Epidermal melanocyte (primary cell): Measurements from ENCODE around the gene CDK5R2.

ENCODE experiments used
- DNase-seq: peaks from one replicate; pipeline ENCODE4 v3.0.0; 2011; ENCODE audit warnings: low spot score; ENCODE audit not compliant: insufficient read length

CDK5R2 gene

DNA sequence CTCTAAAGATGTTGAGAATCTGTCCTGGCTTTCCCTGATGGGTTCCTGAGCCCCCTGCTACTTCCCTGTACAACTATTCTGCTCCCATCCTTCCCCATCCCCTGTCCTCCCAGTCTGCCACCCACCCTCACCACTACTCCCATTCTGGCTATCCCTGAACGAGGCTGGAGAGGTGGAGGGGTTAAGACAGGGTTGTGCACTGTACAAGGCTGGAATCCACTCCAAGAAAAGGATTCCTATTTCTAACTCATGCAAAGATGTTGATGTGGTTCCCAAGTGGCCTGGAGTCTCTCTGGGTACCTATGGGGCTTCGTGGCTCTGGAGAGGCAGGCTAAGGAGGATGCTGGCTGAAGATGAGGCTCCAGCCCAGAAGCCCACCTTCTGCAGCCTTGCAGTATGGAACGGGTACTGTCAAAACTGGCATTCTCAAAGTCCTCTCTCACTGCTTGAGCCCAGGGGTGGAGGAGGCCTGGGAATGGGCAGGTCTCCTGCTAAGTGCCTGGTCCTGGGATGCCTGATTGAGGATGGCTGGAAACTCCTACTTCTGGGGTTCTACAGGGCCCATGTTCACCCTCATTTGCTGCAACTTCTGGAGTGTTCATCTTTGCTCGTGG lies 26.8 kb downstream of the CDK5R2 start:
- peak; percentile 16 for DNase-seq

DNA sequence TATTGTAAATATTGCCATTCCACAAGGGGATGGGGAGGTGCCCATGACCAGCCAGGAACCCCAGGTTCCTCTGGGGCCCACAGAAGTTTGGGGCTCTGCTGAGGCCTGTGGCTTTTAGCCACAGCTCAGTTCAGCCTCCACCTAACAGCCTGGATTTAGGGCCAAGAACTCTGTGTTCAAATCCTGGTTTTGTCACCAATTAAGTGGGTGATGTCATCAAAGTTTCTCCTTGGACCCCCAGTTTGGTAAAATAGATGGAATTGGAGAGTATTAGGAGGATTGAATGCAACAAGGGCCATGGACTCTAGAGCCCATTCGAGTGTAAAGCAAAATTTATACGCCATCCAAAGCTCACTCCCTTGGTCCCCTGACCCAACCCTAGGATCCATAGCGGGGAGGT lies 28.7 kb downstream of the CDK5R2 start:
- peak; percentile 13 for DNase-seq

DNA sequence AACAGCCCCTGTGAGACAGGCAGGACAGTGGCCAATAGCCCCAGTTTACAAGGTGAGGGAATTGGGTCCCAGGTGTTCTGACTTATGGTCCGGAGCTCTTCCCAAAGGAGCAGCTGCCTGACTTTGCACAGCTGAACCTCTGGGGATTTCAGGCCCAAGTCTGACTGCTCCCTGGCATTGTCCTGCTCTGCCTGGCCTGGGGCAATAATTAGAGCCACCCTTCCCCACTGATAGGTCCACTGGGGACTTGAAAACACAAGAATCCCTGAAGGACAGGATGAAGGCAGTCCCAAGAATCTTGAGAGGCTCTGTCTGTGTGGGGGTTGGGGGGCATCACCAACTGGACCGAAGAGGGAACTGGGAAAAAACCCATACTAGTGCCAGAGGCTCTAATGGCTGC lies 29.2 kb downstream of the CDK5R2 start:
- no peak for DNase-seq

DNA sequence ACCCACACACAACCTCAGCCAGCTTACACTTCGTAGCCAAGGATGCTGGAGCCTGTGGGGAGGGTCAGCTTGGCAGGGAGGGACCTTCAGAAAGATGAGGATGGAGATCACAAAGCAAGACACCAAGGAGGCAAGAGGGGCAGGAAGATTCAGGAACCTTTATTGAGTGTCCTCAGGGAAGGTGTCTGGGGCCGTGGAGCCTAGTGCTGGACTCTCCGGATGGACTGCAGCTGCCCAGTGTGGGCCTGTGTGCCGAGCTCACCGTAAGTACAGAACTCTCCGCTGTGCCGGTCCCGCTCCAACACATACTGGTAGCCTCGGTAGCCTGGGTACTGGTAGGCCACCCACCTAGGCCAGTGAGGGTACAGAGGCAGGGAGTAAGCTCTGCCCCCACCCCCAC lies 30.6 kb downstream of the CDK5R2 start:
- no peak for DNase-seq

DNA sequence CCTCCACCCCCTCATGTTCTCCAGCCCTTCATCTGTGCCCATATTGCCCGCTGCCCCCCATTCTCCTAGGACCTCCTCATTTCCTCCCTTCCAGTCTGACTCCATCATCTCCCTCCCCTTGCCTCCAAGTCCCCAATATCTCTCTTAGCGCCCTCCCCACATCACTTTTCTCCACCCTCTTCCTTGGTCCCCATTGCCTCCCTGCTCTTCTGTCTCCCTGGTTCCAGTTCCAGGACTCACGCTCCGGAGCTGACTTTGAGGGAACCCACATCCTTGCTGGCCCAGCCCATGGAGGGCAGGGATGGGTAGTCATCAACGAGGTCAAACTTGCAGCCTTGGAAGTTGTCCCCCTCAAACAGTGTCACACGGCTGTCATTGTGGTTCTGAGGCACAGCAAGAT lies 31.1 kb downstream of the CDK5R2 start:
- DNase-seq, result peak; percentile 8

DNA sequence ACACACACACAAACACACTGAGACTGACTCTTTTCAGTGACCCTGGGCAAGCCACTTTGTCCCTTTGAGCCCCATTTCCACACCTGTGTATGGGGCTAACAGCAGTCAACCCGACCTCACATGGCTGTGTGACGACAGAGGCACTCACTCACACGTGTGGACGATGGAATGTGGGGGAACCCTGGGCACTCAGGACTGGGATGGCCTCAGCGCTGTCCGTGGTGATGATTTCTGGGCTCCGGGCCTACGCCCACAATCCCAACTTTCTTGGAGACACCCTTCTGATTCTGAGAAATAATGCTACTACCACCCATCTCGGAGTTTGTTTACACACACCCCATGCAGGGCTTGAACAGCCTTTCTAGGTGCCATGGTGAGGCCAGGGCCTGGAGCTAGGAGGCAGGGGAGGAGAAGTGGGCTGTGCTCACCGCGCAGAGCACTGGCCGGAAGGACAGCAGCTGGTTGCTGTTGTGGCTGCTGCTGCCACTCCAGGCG lies 32.3 kb downstream of the CDK5R2 start:
- DNase-seq, result peak; percentile 14

DNA sequence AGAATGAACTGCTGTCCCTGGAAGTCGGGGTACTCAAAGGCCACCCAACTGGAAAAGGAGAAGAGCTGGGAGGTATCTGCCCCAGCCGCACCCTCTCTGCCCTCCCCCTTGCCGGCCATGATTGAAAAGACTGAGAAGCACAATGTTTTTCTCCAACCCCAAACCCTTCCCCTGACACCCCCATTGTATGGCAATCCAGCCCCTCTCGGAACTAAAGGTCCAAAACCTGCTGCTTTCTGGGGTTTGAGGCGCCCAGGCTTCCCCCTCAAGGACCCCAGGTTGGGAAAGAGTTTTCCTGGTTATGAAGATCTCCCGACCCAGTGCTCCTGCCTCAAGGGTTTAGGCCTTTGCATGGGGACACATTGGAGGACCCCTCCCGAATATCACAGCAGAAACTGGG lies 32.7 kb downstream of the CDK5R2 start:
- DNase-seq, result no peak

DNA sequence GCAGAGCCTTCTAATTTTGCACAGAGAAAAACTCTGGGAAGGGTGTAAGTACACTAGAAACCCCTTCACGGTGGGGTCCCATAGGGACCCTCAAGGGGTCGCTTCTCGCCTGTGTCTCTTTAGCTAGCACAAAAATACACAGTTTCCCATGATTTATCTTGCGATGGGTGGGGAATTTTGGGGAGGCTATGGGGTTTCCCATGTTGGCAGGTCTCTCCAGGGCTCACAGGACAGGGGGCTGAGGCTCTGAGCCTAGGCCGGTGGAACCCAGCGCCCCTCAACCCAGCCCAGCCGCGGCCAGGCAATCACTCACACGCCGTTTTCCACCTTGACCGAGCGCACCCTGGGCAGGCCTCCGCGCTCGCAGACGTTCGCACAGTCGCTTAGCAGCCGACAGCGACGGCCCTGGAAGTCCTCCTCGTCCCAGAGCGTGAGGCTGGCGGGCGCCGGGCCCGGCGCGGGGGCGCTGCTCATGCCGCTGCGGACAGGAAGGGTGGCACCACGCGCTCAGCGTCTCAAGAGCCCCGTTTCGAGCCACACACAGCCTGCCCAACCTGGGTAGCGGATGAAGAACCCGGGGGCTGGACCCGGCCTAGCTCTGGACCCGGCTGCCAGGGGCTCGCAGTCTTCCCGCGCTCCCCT lies 33.4 kb downstream of the CDK5R2 start:
- DNase-seq, result peak; percentile 14

DNA sequence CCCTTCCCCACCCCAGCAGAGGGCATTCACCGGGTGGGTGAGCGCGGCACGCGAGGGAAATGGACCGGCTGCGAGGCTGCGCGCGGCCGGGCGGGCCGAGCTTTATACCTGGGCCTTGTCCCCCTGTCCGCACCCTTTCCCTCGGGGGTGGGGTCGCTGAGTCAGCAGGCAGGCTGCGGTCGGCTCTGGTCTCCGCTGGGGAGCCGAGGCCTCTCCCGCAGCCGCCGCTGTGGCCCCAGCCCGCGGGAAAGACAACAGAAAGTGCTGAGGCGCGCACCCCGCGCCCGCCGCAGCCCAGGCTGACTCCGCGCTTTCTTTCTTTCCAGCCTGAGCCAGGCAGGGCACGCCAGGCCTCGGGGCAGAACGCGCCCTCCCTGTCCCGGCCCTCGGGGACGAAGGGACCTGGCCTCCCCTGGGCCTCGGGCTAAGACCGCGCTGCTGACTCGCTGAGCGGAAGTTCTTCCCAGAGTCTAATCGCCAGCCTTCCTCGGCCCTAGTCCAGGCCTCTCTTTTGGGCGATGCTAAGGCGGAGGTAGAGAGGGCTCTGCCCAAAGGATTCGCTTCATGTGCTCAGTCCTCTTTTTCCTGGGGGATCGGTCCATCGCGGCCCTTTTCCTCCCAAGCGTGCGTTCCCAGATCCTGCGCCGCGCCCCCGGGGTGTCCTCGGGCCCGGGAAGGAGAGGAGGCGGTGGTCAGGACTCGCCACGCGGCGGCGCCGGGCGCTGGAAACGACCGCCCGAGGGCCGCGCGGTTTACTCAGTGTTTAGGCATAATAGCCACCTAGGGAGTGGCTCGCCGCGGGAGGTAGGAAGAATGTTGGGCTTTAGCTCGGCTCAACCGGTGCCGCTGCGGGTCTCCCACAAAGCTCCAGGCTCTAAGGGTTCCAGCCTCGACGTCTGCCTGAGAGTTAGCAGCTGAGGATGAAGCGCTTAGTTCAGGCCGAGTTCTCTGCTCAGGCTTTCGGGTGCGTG lies 34.2 kb downstream of the CDK5R2 start, which contains the start of gene CRYBA2:
TSS of gene CRYBA2 (minus strand) at position 78 of the 971 bp plus-strand sequence. CDS start 246 bp downstream, outside the sequence.
- peak; percentile 17 for DNase-seq

DNA sequence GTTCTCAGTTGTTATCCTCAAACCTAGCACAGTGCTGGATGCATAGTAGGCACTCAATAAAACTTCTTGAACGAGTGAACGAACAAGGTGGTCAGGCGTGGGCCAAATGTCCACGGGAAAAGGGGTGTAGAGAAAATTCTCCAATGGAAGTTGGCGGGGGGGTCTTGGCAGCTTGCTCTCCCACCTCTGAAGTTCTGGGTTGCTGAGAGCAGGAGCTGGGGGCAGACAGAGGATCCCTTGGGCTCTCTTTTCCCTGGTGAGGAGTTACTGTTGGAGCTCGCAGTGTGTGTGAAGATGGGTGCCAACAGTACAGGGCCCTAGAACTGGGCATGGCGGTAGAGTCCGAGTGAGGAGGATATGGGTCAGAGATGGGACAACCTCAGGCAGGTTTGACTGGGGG lies 36.1 kb downstream of the CDK5R2 start:
- no peak for DNase-seq

DNA sequence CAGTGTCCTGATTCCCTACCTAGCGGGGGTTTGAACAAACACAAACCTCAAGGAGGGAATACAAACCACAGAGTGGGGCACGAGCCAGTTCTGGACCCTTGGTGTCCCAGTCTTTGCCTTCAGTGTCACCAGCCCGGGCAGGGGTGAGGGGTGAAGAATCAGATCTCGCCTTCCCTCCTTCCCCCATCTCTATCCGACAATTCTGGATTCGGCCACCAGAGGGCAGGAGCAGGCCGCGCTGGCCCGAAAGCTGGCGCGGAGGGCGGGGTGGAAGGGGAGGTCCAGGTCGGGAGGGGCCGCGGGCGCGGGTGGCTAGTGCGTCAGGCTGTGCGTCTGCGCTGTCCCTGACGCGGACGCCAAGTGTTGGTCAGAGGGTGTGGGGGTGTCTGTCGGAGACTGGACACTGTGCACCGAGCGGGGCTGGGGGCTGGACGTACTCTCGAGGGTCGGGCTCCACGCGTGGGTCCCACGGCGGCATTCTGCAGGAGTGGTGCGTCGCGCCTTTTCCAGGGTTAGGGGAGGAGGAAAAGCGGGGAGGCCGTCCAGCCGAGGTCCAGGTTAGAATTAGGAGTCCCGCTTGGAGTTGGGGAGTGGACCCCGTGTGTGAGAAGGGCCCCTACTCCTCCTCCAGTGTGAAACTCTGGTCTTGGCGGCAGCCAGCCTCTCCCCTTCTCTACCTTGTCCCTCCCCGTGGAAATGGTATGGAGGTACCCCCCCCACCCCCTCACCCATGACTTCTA lies 36.7 kb downstream of the CDK5R2 start:
- DNase-seq, result peak; percentile 93

DNA sequence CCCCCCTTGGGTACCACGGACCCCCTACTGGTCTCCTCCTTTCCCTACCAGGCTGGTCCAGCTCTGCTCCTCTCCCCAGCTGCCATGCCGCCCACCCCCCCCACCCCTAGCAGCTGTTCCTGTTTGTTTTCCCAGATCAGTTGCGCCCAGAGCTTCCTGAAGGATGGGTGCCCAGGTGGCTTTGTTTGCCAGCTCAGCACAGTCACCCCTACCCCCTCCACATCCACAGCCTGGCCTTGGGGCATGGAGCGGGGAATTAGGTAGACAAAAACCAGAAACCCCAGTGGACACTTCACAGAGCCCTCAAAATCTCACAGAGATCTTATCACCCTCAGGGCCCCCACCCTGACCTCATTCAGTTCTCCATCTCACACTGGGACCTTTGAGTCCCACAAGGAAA lies 37.5 kb downstream of the CDK5R2 start:
- DNase-seq, result no peak

DNA sequence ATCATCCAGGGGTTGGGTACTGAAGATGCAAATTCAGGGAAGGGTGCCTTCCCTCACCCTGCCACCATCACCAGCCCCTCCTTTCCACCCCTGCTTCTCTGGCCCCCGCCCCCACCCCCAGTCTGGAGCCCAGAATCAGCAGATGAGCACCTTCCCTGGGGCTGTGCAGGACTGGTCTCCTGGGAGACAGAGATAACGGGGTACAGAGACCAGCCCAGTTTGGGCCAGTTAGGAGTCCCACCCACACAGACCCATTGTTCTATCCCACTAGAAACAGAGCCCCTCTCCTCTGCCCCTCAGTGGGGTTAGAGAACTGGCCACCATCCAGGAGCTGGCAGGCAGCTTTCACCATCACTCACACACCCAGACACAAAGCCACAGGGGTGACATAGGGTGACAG lies 38.3 kb downstream of the CDK5R2 start:
- no peak for DNase-seq

DNA sequence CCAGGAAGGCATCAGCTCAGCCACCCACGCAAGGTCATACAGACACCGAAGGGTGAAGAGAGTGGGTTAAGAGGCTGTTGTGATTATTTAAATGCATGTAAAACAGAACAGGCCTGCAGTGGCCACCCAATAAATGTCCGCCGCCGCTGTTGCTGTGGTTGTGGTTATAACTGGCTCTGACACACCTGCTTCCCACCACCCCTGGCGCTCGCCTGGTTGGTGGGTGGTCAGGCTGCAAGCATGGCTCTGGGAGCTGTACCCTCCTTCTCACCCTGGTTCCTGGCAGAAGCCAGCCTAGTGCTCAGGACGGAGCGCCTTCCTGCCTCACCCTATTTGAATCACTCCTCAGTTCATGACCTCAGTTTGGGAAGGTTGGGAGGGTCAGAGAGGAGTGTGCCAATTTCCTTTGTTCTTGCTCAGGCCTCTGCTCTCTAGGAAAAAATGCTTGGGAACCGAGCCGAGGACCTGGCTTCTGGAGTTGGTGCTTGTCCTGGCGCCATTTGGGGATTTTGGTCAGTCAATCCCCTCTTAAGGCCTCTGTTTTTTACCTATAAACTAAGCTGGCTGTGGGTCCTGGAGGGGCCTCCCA lies 39.0 kb downstream of the CDK5R2 start:
- DNase-seq, result no peak

DNA sequence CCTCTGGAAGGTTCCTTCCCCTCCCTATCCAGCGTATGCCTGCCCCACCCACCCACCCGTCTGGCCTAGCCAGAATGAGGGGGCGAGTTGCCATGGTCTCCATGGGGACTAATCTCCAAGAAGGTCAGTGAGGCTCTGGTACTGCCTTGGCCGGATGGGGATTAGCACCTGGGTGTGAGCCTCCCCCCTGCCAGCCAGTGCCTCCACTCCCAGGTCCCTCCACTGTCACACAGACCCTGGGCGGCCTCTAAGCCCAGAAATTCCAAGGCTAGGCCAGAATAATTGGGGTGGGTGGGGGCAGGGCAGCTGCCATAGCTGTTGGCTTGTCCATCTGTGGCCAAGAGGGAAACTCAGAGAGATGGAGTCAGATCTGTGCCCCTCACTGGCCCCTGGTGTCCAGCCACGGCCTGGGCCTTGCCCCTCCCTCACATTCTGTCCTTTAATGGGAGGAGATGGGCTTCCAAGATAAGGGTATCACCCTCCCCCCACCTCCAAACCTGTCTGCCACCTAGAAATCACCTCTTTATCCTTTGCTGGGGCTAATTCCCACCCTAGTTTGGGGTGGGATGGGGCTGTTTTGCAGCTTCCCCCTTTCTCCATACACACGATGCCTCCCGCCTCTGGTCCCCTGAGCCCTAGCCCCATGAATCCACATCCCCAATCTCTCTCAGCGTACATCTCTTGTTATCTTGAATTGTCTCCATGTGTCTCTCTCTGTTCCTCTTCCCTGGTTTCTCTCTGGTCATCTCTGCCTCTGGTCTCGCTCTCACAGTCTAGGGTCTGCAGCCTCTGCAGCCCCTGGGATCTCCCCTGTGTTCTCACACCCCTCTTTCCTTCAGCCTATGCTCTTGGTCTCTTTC lies 39.8 kb downstream of the CDK5R2 start:
- no peak for DNase-seq

DNA sequence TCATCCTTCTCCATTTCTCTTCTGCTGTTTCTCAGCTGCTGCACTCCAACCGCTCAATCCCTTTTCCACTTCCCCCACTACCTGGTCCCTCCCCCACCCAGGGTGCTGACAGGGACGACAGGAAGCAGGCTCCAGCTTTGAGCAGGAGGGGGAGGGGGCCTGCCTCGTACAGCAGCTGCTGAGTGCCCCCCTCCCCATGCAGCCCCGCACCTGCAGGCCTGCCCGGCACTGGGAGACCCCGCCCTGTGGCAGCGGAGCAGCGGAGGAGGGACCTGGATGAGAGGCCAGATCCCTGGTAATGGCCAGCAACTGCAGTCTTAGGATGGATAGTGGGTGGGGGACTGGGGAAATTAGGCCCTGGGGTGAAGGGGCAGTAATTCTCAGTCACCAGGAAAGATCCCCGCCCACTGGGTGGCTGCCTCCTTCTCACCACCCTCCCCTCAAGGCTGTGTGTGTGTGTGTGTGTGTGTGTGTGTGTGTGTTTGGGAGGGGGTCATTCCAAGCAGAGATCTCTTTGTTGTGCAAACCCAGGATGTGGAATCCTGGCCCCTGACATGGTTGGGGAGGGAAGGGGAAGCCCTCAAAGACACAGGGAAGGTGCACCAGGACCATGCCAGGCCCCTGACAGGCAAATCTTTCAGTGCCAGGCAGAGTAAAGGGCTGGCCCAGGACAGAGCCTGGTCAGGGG lies 40.6 kb downstream of the CDK5R2 start:
- no peak for DNase-seq

DNA sequence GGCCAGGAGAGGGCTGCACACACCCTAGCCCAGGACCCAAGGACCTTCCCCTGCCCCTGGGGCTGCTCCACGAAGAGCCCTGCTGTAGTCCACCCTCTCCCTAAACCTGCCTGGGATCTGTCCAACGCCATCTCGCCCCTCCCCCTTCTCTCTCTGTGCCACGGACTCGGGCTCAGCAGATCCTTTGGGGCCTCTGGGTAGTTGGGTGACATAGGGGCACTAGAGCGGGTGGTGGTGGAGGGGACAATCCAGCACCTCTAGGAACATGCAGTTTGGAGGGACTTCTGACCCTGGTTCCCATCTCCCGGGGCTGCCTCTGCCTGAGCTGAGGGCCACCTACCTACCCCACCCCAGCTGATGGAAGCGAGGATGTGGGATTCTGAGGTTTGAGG lies 41.1 kb downstream of the CDK5R2 start:
- no peak for DNase-seq

DNA sequence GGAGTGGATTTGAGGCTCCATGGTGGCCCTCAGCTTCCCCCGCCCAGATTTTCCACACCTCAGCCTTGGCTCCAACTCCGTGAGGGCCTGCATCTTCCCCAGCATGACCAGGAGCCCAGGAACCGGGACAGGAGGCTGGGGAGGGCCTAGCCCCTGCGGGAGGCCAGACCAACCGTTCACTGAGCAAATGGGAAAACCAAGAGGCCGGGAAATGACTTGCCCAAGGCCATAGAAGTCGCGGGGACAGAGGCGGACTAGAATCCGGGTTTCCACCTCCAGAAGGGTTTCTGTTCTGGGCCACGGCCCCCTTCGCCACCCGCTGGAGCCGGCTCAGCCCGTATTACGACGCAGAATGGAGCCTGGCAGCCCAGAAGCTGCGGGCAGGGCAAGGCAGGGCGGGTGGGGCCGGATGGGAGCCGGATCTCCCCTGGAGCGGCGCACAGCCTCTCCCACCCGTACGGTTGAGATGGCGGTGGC lies 41.7 kb downstream of the CDK5R2 start:
- DNase-seq, result no peak
